GM18907 (cell line): ENCODE data around the gene AIP.
"Not testable (repeated sequence)": the region's sequence is repeated elsewhere in the genome, so short reads cannot be mapped to it uniquely, and the experiment has no call there.

Experiments used
- ATAC-seq: cut with Tn5 transposase; IDR thresholded peaks from one replicate; pipeline ENCODE4 v1.9.1; 2021; ENCODE audit warnings: mild to moderate bottlenecking, moderate library complexity; ENCODE audit not compliant: unreplicated experiment

AIP gene

DNA sequence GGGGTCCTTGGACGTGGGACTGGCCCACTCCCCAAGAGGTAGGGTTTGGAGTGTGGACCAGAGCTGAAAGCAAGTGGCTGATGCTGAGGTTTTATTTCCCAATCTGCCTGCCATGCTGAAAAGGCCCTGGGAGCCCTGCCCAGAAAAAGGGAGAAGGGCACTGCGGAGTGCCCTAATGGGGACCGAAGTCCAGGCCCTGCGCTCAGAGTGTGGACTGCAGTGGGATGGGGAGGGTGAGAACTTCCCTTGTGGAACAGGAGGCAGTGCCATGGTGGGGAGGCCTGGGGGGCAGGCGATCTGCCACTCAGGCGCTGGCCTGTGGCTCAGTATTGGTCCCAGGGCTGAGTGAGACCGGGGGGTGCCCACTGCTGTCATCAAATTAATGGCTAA, 34.6 kb upstream of the AIP start:
- ATAC-seq = no peak

DNA sequence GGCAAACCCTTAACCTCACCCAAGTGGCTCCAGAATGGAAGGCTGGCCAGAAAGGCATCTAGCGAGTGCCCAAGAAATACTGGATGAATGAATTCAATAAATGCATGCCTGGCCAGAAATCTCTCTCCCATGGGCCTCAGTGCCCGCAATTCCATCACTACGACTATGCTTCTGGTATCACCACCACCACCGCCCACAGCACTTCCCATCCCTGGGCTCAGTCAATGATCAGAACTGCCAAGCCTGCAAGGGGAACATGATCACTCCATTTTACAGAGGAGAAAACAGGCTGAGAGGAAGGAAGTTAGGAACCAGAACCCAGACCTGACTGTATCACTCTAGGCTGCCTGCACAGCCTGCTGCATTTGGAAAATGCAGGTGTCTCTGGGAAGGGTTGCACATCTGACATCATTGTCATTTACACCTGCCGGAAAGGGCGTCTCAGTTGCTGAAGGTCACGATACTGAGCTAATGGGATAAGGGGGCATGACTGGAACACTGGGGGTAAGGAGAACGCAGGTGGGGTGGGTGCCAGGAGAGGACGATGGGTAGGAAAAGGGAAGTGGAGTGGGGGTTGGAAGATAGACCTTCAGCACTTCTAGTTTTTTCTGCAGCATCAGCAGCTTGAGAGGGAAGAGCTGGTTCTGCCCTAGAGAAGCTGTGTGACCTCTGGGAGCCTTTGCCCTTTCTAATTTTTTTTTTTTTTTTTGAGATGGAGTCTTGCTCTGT, 33.5 kb upstream of the AIP start:
- ATAC-seq = no peak

DNA sequence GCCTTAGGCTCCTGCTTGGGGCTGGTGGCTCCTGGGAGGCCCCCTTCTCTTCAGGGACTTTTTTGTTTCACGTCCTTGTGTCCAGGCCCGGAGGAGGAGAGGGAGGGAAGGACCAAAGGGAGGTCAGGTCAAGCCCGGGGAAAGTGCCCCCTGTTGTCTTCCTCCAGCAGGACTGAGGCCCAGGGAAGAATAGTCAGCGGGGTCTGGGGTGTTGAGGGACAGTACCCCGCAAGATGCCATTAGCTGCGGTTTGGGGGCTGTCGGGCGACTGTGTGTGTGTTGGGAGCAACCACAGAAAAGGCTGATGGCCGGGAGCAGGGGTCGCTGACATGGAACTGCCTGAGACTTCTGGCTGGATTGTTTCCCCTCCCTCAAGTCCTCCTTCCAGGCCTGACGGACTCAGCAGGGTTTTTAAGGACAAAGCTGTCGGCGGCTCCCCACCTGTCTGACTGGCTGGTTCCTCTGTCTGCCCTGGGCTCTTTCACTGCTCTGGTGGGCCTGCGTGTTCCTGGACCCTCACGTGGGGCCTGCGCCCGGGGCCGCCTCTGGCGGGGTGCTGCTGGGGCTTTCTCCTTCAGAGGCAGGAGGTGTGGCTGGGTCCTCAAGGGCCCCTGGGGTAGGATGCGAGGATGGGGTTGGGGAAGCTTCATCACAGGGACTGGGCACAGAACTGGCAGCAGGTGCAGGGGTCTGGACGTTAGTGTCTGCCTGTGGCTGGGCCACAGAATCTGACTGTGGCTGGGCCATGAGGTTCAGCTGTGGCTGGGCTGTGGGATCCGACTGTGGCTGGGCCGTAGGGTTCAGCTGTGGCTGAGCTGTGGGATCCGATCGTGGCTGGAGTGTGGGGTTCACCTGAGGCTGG, 31.8 kb upstream of the AIP start:
- no peak for ATAC-seq

DNA sequence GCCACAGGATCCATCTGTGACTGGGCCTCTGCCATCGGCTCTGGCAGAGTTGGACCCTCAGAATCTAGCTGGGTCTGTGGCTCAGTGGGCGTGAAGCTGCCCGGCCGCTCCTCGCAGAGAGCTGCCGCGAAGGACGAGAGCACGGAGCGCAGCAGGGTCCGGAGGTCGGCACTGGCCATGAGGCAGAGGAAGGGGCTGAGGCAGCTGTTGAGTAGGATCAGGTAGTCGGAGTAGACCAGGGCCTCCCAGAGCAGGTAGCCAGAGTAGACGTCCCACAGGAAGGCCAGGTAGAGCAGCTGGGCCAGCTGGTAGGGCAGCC, 31.2 kb upstream of the AIP start:
- no peak for ATAC-seq

DNA sequence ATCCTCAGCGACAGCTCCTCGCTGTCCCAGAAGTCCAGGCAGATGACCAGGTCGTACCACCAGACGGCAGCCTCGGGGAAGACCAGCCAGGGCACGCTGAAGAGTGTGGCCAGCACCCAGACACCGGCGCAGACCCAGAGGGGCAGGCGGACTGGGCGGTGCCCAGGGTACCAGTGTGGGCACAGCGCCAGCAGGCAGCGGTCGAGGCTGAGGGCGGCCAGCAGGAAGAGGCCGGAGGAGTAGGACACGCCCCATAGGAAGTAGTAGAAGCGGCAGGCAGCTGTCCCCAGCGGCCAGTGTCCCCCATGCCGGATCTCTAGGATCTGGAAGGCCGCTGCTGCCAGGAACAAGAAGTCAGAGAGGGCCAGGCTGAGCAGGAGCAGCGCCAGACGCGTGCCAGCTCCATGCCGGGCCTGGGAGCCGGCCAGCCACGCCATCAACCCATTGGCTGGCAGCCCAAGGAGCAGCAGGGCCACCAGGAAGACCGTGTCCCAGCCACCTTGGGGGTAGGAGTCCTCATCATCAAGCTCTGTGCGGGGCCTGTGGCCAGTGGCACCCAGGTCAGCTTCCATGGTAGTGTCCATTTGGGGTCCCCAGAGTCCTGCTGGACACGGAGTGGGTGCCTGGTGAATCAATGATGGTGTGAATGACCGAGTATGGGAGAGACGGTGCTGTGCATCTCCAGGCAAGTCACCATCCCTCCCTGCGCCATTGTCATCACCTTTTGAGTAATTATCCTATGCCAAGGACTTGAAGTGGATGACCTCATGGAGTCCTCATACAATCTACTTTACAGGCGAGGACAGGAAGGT, 30.5 kb upstream of the AIP start, which contains the start of gene GPR152:
Gene GPR152 (minus strand): TSS at position 589 of the 812 bp plus-strand sequence. CDS start 5 bp downstream, at position 584.
- no peak for ATAC-seq

DNA sequence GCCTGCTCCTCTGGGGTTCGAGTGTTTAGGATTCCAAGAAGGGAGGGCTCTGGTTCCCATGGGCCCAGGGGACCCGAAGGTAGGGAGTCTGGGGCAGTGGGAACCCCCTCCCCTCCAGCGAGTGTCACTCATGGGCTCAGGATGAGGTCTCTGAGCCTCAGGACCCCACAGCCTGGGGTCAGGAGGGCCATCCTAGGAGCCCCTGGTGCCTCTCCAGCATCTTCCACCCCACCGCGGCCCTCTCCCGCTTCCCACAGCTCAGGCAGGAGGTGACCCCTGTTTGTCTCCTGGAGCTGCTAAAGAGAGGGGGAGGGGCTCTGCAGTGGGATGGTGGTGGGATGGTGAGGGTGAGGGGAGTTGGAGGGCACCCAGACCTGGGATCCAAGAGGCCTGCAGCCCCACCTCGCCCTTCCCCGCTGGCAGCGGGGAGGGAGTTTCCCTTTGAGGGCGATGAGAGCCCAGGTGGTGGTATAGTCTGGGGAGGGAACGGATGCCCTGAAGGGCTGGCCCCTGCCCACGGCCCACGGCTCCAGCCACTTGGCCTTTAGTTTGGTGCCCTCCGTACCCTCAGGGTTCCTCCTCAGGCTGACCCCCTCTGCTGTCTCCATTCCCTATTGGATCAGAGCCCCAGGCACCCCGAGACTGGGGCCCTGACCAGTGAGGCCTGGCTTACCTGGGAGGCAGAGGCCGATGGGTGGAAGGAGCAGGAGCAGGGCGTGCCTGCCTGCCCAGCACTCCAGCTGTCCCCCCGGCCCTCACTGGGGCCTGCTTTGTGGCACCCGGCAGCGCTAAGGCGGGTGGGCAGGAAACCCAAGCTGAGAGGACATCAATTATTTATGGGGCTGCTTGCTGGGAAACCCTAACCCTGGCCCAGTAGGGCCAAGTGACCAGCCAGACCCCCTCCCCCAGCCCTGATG, 28.8 kb upstream of the AIP start:
- no peak for ATAC-seq

DNA sequence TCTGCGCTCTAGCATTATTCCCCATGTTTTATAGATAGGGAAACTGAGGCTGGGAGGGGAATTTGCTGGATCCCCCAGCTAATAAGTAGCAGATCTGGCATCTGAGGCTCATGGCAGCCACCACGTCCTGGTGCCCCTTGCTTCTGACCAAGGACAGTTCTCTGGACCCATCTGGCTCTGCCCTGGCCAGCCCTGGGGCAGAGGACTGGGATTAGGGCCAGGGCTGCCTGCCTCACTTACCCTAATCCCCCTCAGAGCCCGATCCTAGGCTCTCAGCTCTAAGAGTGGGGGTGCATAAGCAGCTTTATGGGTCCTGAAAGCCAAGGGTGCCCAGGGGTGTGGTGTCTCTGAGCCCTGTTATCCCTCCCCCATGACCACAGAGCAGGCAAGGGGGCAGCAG, 27.8 kb upstream of the AIP start, which contains the start of gene CABP4:
Gene CABP4 (plus strand): TSS at position 301 of the 400 bp plus-strand sequence. CDS start 70 bp downstream, at position 371.
- ATAC-seq = no peak

DNA sequence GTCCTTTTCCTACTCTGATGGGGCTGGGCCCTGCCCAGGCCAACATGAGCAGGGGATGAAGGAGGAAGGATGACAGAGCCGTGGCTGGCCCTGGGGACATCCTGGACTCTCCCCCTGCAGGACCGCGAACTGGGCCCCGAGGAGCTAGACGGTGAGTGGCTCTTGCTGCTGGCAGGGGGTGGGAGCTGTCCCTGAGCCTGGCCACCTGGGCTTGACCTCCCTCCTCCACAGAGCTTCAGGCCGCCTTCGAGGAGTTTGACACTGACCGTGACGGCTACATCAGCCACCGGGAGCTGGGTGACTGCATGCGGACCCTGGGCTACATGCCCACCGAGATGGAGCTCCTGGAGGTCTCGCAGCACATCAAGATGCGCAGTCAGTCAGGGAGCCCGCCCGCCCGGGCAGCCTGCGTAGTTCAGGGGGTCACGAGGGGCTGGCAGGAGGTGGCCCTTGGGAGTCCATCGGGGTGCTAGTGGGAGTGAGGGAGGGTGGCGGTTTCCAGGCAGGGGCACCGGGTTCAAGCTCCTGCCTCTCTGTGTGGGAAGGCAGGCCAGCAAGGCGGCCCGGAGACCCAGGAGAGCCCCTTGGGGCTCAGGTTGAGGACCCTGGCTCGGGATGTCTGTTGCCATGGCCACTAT, 26.6 kb upstream of the AIP start:
- ATAC-seq = no peak

DNA sequence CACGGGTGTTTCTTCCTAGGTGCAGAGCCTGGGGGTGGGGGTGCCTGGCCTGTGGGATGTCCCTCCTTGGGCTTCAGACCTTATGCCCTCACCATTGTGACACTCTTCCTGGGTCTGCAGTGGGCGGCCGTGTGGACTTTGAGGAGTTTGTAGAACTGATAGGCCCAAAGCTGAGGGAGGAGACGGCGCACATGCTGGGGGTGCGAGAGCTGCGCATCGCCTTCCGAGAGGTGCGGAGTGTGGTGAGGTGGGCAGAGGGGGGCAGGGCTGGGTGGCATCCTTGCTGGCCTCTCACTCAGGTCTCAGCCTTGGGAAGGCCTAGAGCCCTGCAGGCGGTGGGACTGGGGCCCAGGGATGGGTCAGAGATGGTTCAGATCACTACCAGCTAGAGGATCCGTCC, 25.4 kb upstream of the AIP start:
- ATAC-seq = no peak

DNA sequence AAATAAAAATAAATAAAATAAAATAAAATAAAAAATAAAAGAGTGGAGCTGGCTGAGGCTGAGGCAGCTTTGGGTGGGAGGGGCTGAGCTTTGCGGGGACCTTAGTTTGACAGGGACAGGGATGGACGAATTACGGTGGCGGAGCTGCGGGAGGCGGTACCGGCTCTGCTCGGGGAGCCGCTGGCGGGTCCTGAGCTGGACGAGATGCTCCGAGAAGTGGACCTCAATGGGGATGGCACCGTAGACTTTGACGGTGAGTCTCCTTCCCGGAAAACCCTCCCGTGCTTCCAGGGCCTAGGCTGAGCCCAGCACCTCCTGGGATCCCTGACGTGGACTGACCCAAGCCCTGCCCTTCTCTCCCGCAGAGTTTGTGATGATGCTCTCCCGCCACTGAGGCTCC, 24.6 kb upstream of the AIP start:
- ATAC-seq = no peak

DNA sequence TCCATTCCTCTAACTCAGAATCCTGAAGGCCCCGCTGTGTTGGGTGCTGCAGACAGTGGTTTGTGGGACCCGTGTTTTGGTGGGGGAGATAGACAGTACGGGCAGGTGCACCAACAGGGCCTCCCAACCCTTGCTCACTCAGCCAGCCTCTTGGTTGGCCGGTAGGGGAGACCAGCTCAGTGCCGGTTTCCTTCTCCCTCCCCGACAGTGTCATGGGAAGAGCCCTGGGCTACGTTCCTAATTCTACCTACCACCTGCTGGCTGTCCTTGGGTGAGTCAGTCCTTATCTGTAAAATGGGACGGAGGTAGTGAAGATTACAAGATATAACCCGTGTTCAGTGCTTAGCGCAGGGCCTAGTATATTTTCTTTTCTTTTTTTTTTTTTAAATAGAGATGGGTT, 19.6 kb upstream of the AIP start:
- ATAC-seq = no peak

DNA sequence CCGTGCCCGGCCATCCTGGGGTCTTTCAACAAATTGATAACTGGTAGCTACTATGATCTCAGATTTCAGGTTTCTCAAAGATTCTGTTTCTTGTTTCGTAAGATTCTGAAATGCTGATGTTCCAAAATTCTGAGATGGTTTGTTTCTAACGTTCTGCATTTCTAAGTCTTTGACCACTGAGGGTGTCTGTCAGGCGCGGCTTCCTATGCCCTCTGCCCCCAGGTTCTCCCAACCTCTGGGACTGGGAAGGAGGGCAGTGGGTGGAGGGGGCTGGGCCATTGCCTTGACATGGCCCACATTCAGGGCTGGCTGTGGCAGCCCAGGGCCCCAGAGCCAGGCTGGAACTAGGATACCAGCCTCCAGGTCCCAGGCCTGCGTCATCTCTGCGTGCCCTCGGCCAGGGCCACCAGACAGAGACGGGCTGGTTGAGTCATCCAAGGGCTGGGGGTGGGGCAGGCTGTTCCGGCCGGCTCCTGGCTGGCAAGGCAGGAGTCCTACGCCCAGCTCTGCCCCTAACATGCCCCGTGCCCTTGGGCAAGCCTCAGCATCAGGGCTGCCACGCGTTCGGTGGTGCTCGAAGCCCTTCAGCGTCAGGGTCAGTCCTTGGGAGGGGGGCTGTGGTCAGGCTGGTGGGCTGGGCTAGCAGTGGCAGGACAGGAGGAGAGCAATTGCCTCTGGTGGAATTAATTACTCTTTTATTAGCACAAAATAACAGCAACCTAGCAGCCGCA, 19.0 kb upstream of the AIP start:
- ATAC-seq = no peak

DNA sequence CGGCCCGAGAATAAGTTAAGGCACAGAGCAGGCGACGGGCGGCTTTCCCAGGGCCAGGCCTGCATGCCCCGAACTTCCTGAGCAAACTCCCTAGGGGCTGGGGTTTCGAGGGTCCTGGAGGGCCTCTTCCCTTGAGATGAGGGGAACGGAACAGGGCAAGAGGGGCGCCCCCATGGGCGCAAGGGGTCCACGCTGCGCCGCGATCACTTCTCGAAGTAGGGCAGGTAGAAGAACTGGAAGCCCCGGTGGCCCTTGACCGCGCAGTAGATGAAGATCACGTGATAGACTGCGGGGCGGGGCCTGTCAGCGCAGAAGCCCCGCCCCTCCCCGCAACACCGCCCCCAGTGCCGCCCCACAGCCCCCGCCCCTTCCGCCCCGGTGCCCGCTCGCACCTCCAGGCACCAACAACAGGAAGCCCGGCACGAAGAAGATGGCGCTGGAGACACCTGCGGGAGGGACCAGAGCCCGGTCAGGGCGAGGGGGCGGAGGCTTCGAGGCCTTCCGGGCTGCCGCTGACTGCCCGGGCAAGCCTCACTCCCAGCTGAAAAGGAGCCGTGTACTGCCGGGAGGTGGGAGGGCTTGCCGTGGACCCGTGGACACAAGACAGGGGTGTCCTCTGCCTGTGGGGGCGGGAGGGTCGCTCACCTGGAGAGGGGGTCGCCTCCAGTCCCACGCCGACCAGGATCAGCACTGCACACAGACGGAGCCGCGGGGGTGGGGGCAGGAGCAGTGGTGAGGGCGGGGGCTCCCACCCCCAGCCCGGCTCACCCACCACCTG, 18.2 kb upstream of the AIP start:
- peak; percentile 56 for ATAC-seq

DNA sequence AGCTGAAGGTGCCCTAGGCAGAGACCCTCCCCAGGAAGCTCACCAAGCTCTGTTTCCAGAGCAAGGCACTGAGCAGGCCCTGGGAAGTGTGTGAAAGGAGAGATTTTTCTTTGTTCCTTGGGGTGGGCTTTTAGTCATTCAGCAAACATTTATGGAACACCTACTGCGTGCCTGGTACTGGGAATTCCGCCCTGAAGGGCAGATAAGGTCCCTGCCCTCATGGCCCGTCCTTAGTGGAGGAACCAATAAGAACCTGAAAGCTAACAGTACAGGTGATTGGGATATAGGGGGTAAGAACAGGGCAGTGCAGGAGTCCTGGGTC, 17.7 kb upstream of the AIP start:
- ATAC-seq = no peak

DNA sequence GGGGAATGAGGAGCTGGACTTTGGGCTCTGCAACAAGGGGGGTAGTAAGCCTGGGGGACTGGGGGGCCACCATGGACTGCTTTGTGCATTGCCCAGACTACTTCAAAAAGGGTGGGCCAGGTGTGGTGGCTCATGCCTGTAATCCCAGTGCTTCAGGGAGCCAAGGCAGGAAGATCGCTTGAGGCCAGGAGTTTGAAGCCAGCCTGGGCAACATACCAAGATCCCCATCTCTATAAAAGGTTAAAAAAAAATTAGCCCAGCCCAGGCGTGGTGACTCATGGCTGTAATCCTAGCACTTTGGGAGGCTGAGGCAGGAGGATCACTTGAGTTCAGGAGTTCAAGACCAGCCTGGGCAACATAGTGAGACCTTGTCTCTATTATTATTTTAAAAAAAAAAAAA, 17.3 kb upstream of the AIP start:
- not testable (repeated sequence) for ATAC-seq

DNA sequence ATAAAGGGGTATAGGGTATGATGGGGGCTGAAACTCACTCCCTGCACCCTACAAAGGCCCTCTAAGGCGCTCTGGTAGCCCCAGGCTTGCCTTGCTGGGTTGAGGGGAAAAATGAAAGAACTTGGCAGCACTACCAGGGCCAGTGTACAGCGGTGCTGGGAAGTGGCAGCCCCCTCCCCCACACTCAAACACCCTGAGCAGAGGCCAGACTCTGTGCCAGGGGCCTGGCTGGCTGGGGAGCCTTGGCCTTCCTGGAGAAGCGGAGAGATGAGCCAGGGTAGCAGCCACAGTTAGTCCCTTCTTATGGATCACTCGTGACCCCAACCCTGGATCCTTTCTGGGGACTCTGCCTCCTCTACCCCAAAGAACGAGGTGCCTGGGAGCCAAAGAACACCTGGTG, 16.5 kb upstream of the AIP start:
- no peak for ATAC-seq

DNA sequence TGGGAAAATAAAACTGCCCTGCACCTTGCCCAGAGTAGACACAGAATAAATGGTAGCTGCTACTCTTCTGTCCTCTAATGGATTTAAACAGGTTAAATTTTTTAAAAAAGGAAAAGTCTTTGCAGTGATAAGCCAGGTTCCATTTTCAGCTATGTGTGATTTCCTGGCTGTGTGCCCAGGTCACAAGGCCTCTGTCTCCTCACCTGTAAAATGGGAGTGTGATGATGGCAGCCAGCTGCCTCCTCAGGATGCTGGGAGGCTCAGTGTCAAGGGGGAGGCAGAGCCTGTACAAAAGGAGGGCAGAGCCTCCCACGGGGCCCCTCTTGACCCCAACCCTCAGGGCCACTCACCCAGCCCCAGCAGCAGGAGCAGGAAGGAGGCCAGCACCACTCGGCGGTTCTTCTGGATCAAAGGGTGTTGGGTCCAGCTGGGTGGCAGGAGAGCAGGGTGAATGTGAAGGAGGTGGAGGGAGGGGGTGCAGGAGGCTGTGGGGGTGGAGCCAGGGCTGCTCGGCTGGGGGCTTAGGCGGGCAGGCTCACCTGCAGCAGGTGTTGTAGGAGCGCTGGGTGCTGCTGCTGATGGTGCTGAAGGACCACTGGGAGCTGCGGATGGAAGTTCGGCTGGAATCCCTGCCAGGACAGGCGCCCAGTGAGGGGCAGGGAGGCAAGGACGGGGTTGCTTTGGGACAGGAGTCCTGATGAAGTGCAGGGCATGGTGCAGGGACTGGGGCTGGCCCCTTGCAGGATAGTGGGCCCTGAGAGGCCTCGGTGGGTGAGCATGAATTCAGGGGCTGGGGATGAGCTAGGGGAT, 15.7 kb upstream of the AIP start:
- no peak for ATAC-seq

DNA sequence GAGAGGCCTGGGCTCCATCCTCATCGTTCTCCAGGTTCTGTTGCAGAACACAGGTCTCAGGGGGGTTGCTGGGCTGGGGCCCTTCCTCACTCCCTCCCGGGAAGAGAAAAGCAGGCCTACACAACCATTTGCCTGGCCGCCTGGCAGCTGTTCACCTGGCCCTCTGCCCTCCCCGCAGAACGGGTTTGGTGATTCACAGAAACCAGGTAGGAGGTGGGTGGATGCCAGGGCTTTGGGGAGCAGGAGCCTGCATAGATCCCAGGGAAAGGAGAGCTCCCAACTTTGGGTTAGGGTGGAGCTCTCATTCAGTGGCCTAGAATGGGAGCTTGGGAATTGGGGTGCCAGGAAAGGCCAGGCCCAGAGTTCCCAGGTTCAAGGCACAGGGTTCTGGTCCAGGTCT, 14.8 kb upstream of the AIP start:
- no peak for ATAC-seq
